ENCODE data around the gene PHC2.

Gene PHC2

DNA sequence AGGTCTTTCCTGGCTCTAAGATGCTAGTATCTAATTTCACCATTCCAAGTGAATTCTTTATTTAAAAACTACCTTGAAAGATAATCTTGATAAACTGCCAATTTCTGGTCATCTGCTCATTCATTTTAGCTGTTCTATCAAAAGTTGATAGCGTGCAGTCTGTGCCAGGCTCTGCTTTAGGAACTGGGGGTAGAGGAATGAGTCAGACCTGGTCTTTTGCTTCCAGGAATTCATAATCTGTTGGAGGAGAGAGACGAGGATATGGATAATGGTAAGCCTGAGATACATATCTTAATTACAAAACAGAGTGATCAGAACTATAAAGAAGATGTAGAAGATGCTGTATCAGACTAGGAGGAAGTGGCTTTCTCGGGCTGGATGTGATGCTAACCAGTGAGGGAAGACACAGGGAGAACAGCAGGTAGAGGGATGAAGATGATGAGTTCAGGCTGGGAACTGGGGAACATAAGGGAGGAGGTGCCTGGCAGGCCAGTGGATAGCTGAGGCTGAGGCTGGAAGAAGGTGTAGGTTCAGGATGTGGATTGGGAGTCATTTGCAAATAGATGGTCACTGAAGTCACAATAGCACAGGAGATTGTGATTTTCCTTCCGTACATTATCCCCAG, 12.3 kb upstream of the PHC2 start:
- no peak overlapping the region for H2AFZ ChIP-seq (ENCODE audit: low read depth)
- no peak overlapping the region for H3K27ac ChIP-seq
- TF ChIP-seq, protein P1, sequence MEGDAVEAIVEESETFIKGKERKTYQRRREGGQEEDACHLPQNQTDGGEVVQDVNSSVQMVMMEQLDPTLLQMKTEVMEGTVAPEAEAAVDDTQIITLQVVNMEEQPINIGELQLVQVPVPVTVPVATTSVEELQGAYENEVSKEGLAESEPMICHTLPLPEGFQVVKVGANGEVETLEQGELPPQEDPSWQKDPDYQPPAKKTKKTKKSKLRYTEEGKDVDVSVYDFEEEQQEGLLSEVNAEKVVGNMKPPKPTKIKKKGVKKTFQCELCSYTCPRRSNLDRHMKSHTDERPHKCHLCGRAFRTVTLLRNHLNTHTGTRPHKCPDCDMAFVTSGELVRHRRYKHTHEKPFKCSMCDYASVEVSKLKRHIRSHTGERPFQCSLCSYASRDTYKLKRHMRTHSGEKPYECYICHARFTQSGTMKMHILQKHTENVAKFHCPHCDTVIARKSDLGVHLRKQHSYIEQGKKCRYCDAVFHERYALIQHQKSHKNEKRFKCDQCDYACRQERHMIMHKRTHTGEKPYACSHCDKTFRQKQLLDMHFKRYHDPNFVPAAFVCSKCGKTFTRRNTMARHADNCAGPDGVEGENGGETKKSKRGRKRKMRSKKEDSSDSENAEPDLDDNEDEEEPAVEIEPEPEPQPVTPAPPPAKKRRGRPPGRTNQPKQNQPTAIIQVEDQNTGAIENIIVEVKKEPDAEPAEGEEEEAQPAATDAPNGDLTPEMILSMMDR (conservative IDR thresholded peaks at IDR 0.05; ENCODE audit: low read depth, low read length), result no peak

GRCh38 chr1:33442141-33442540, 11.2 kb upstream of the PHC2 start:
- Histone ChIP-seq H3K79me2 (ENCODE audit: insufficient read depth, low read depth) (no peaks in the 10 kb centered on the region), H3K4me2 (no peak overlapping the region), H3K36me3 (ENCODE audit: insufficient read depth) (no peaks in the 10 kb centered on the region), H3K27me3 (ENCODE audit: insufficient read depth, low read depth) (no peaks in the 10 kb centered on the region), H3K4me1 (ENCODE audit: low read depth, poor library complexity, severe bottlenecking) (no peaks in the 10 kb centered on the region), H2AFZ (ENCODE audit: low read depth) (no peak overlapping the region), H3K4me3 (IDR thresholded peaks at IDR 0.05; ENCODE audit: insufficient read depth, low read depth, low read length) (no peak overlapping the region), H3K27ac (no peak overlapping the region), H4K20me1 (ENCODE audit: insufficient read depth) (no peaks in the 10 kb centered on the region), H3K9ac (no peak overlapping the region)
- TF ChIP-seq, protein P1 (conservative IDR thresholded peaks at IDR 0.05; ENCODE audit: low read depth, low read length), result no peak

More for the DNA sequence above, 12.3 kb upstream of the PHC2 start:
- Histone ChIP-seq H3K9ac (no peak overlapping the region), H3K4me2 (no peak overlapping the region), H4K20me1 (ENCODE audit: insufficient read depth) (no peaks in the 10 kb centered on the region), H3K79me2 (ENCODE audit: insufficient read depth, low read depth) (no peaks in the 10 kb centered on the region), H3K4me1 (ENCODE audit: low read depth, poor library complexity, severe bottlenecking) (no peaks in the 10 kb centered on the region), H3K27me3 (ENCODE audit: insufficient read depth, low read depth) (no peaks in the 10 kb centered on the region), H3K36me3 (ENCODE audit: insufficient read depth) (no peaks in the 10 kb centered on the region), H3K4me3 (IDR thresholded peaks at IDR 0.05; ENCODE audit: insufficient read depth, low read depth, low read length) (no peak overlapping the region)

- Histone ChIP-seq H3K79me2 (ENCODE audit: insufficient read depth, low read depth) (no peaks in the 10 kb centered on the region), H3K36me3 (ENCODE audit: insufficient read depth) (no peaks in the 10 kb centered on the region)
Observed at GRCh38 chr1:33441088-33441745, 10.3 kb upstream of the PHC2 start.

DNA sequence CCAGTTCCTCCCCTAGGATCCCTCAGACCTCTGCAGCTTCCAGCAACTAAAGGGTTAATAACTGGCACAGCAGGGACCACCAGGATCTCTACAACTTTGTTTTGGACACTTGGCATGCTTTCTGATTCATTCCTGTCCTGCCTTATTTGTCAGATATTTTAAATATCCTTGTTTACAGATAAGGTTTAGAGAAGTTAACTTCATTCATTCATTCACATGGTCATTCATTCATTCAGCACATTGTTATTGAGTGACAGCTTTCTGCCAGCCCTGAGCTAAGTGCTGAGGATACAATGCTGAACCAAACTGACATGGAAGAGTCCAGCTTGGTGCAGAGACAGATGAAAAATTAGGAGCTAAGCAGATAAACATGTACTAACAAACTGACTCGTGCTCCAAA, 8.8 kb upstream of the PHC2 start:
- TF ChIP-seq, protein P1 (conservative IDR thresholded peaks at IDR 0.05; ENCODE audit: low read depth, low read length), result no peak
- no peak overlapping the region for H3K9ac ChIP-seq

More at GRCh38 chr1:33441088-33441745, 10.3 kb upstream of the PHC2 start:
- Histone ChIP-seq H3K27ac (no peak overlapping the region), H3K27me3 (ENCODE audit: insufficient read depth, low read depth) (no peaks in the 10 kb centered on the region), H4K20me1 (ENCODE audit: insufficient read depth) (no peaks in the 10 kb centered on the region), H3K4me2 (no peak overlapping the region), H2AFZ (ENCODE audit: low read depth) (no peak overlapping the region), H3K9ac (no peak overlapping the region), H3K4me1 (ENCODE audit: low read depth, poor library complexity, severe bottlenecking) (no peaks in the 10 kb centered on the region), H3K4me3 (IDR thresholded peaks at IDR 0.05; ENCODE audit: insufficient read depth, low read depth, low read length) (no peak overlapping the region)
- TF ChIP-seq, protein P1 (conservative IDR thresholded peaks at IDR 0.05; ENCODE audit: low read depth, low read length), result no peak

More for the DNA sequence above, 8.8 kb upstream of the PHC2 start:
- Histone ChIP-seq H3K79me2 (ENCODE audit: insufficient read depth, low read depth) (no peaks in the 10 kb centered on the region), H3K27ac (no peak overlapping the region), H3K4me1 (ENCODE audit: low read depth, poor library complexity, severe bottlenecking) (no peaks in the 10 kb centered on the region), H2AFZ (ENCODE audit: low read depth) (no peak overlapping the region), H4K20me1 (ENCODE audit: insufficient read depth) (no peaks in the 10 kb centered on the region), H3K27me3 (ENCODE audit: insufficient read depth, low read depth) (no peaks in the 10 kb centered on the region), H3K4me3 (IDR thresholded peaks at IDR 0.05; ENCODE audit: insufficient read depth, low read depth, low read length) (no peak overlapping the region), H3K4me2 (no peak overlapping the region), H3K36me3 (ENCODE audit: insufficient read depth) (no peaks in the 10 kb centered on the region)

Measured in KMS-11 (cell line).